ENCODE results near the gene NMNAT2. TPM values are rescaled to one million over a fixed set of nuclear protein-coding genes. Genes with fewer than 3 reads are reported as not detected.

The NMNAT2 gene
- total and polyA plus RNA-seq, 10 of the 15 experiments (the other 5 are each of a cell fraction or from before 2014, with no cell fraction given) = 0.02 to 2.0 (median 0.60) TPM

- no peak for TF ChIP-seq ATF3 (IDR thresholded peaks at IDR 0.05; ENCODE audit: borderline replicate concordance, extremely low read depth, low read depth, low read length)
These were observed 194.7 kb downstream of the NMNAT2 start (continued) for GRCh38 chr1:183223467-183223866.

GRCh38 chr1:183222909-183223308 lies 195.3 kb downstream of the NMNAT2 start:
- H3K4me1 ChIP-seq (ENCODE audit: control insufficient read depth, insufficient read depth, low read length) = peaks cover 9% of the 10 kb centered on the region; the same call in 1 of the 2 replicates
- ATAC-seq = no peak
- intact Hi-C loops (cut with micrococcal nuclease; ENCODE audit: unreplicated experiment) = no loop called here
- ChIA-PET SMC1A (ENCODE audit: uncharacterized antibody, unreplicated experiment) (no interaction called here), CTCF (interaction anchor here (0.9 kb wide), 2 partner anchors 18 to 19 kb away, joined by 3 read pairs; no protein-coding TSS in a partner anchor), POLR2A (interaction anchor here (0.6 kb wide), 1 partner anchor 55 kb away, joined by 4 read pairs; no protein-coding TSS in a partner anchor), RAD21 (ENCODE audit: unreplicated experiment) (interaction anchor here (4.0 kb wide), 1 partner anchor 261 kb away, joined by 33 read pairs; no protein-coding TSS in a partner anchor)
- in situ Hi-C loops (cut with MboI) = no loop called here
- H3K4me2 ChIP-seq (ENCODE audit: control insufficient read depth, insufficient read depth) = no peak overlapping the region
- no peaks in the 10 kb centered on the region for H3K27me3 ChIP-seq (replicated peaks in 1 of 2; ENCODE audit: control insufficient read depth in 2 of 2, insufficient read depth in 2 of 2, low read length in 1 of 2)
- no peak overlapping the region for H3K9ac ChIP-seq (ENCODE audit: control insufficient read depth, insufficient read depth, low read length)
- no peak overlapping the region for H2AFZ ChIP-seq (ENCODE audit: control insufficient read depth, low read depth, low read length)
- no peak for DNase-seq (ENCODE audit: low read depth, low spot score)
- no peaks in the 10 kb centered on the region for H3K36me3 ChIP-seq (ENCODE audit: control insufficient read depth in 2 of 2, insufficient read depth in 2 of 2, low read length in 1 of 2)
- WGBS (ENCODE audit: insufficient coverage, insufficient replicate concordance, low lambda C conversion rate, missing lambda C conversion rate) = 42% methylated on average over 3 of the region's 3 CpGs
- no peaks in the 10 kb centered on the region for H4K20me1 ChIP-seq (ENCODE audit: control insufficient read depth, insufficient read depth)
- H3K27ac ChIP-seq (ENCODE audit: control insufficient read depth, insufficient read depth) = no peak overlapping the region
- no peak overlapping the region for H3K4me3 ChIP-seq
- FAIRE-seq = no peak
- H3K79me2 ChIP-seq (ENCODE audit: control insufficient read depth, insufficient read depth, low read length) = no peaks in the 10 kb centered on the region
- no TSS peak for BruUV-seq (replicated peaks)
- no peak for TF ChIP-seq ZNF24 (IDR thresholded peaks at IDR 0.05)
- no peak for TF ChIP-seq CBX3 (IDR thresholded peaks at IDR 0.05; ENCODE audit: borderline replicate concordance, low read depth)
- no peak for TF ChIP-seq IRF4 (IDR thresholded peaks at IDR 0.05; ENCODE audit: low read depth, low read length)
- TF ChIP-seq RUNX3 (IDR thresholded peaks at IDR 0.05; ENCODE audit: low read length) = no peak
- TF ChIP-seq SIN3A (IDR thresholded peaks at IDR 0.05; ENCODE audit: low read depth, low read length) = no peak
- TF ChIP-seq SREBF2 (IDR thresholded peaks at IDR 0.05; ENCODE audit: low read length) = no peak
- TF ChIP-seq, protein P1, sequence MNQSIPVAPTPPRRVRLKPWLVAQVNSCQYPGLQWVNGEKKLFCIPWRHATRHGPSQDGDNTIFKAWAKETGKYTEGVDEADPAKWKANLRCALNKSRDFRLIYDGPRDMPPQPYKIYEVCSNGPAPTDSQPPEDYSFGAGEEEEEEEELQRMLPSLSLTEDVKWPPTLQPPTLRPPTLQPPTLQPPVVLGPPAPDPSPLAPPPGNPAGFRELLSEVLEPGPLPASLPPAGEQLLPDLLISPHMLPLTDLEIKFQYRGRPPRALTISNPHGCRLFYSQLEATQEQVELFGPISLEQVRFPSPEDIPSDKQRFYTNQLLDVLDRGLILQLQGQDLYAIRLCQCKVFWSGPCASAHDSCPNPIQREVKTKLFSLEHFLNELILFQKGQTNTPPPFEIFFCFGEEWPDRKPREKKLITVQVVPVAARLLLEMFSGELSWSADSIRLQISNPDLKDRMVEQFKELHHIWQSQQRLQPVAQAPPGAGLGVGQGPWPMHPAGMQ (IDR thresholded peaks at IDR 0.05; ENCODE audit: borderline replicate concordance) = no peak
- no peak for TF ChIP-seq SRF (IDR thresholded peaks at IDR 0.05; ENCODE audit: low read depth in 2 of 2, low read length in 2 of 2)
- TF ChIP-seq MXI1 (IDR thresholded peaks at IDR 0.05; ENCODE audit: low read depth, low read length) = no peak
- TF ChIP-seq ZBTB11 (CRISPR knock-in tag; IDR thresholded peaks at IDR 0.05) = no peak
- no peak for TF ChIP-seq ZNF274 (IDR thresholded peaks at IDR 0.05; ENCODE audit: insufficient read depth, insufficient read length)
- no peak for TF ChIP-seq BMI1 (IDR thresholded peaks at IDR 0.05; ENCODE audit: borderline replicate concordance)
- no peak for TF ChIP-seq WRNIP1 (IDR thresholded peaks at IDR 0.05; ENCODE audit: borderline replicate concordance, low read depth, low read length)
- H3K9me3 ChIP-seq (replicated peaks; ENCODE audit: control insufficient read depth, insufficient read depth, low read length) = no peaks in the 10 kb centered on the region

Measured in GM12878 (cell line).